Activated CD8-positive, alpha-beta T cell treated with anti-CD3 and anti-CD28 coated beads for 36 hours (primary cell): ENCODE data around the gene MCMBP. TPM values are rescaled to one million over a fixed set of nuclear protein-coding genes. Genes with fewer than 3 reads are reported as not detected.
"Not testable (repeated sequence)": the region's sequence is repeated elsewhere in the genome, so short reads cannot be mapped to it uniquely, and the experiment has no call there.

ENCODE experiments used
- ATAC-seq: fragments of 200-7000 bp; cut with Tn5 transposase; one replicate; pipeline ENCODE4 v1.10.0; 2021; ENCODE audit warnings: mild to moderate bottlenecking, moderate library complexity
- CTCF ChIA-PET: fragments of 350-600 bp; sonication (Branson Sonifier 250); formaldehyde crosslinking; loops from one replicate; lab custom pipeline; 2021; ENCODE audit warnings: antibody characterized with exemption; lab: Charles Lee
- POLR2A ChIA-PET: fragments of 350-600 bp; sonication (Branson Sonifier 250); formaldehyde crosslinking; loops from one replicate; lab custom pipeline; 2021; ENCODE audit warnings: antibody characterized with exemption; lab: Charles Lee
- DNase-seq: peaks from one replicate; pipeline ENCODE4 v3.0.0-alpha.2; 2020
- H3K27ac Mint-ChIP-seq: one replicate; pipeline ENCODE4 v1.8.0; 2021; ENCODE audit warnings: mild to moderate bottlenecking, mixed read lengths
- H3K27me3 Mint-ChIP-seq: one replicate; pipeline ENCODE4 v1.8.0; 2021; ENCODE audit warnings: mixed read lengths
- H3K36me3 Mint-ChIP-seq: one replicate; pipeline ENCODE4 v1.8.0; 2021; ENCODE audit warnings: low read depth, mixed read lengths
- H3K4me1 Mint-ChIP-seq: one replicate; pipeline ENCODE4 v1.8.0; 2021; ENCODE audit warnings: low read depth, mixed read lengths
- H3K4me3 Mint-ChIP-seq: one replicate; pipeline ENCODE4 v1.8.0; 2021; ENCODE audit warnings: mild to moderate bottlenecking, moderate library complexity, mixed read lengths
- H3K9me3 Mint-ChIP-seq: one replicate; pipeline ENCODE4 v1.8.0; 2021; ENCODE audit warnings: mixed read lengths
- intact Hi-C: fragments of 100-400 bp; cut with micrococcal nuclease; formaldehyde crosslinking; loops from one replicate; pipeline ENCODE4 v1.10.0; 2022
- total RNA-seq, 2 experiments: library from RNA; stranded (reverse); gene quantifications; one replicate each; pipeline ENCODE4 v1.2.3, GENCODE V29; 2021
- TF ChIP-seq, protein P1 (sequence below): fragments of 200-600 bp; IDR thresholded peaks from one replicate; pipeline ENCODE4 v1.8.0; 2022; ENCODE audit warnings: antibody characterized with exemption, mild to moderate bottlenecking

MCMBP gene
- total RNA-seq, 2 experiments from 2014 or later = 86.2 to 90.5 TPM

DNA sequence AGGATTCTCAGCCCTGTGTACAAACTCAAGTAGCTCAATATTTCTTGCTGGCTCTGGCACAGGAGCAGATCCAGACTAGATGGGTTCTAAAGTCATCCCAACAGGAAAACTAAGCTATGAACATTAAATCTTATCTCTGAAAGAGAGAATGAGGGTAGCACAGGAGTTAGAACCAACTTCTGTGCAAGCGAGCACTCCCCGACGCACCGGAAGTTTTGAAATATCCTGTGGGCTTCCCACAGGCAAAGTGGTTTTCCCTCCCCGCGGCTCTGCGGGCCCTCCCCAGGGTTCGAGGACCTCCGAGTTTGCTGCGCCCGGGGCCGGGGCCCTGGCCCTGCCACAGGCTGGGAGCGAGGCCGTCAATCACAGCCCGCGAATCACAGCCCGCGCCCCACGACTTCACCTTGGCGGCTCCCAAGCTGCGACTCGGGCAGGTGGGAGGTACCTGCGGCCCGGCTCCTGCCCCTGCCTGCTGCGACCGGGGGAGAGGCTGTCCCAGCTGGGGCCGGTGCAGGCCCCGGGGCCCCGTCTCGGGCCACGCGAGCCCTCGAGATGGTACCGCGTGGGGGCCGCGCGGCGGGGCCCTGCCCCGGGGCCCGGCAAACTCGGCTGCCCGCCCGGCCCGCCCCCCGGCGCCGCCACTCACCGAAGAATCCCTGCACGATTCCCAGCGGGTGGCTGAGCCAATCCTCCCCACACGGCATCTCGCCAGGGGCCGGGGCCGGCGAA lies 598 bp downstream of the MCMBP start:
- CTCF ChIA-PET = interaction anchor here (0.6 to 5.4 kb wide), 9 partner anchors 8 to 216 kb away, joined by 3 to 69 read pairs (median 3); partner anchors contain the start of gene SEC23IP
- Mint-ChIP-seq H3K4me3 (peak overlapping the region; percentile 94), H3K9me3 (no peaks in the 10 kb centered on the region), H3K4me1 (peaks cover 40% of the 10 kb centered on the region), H3K36me3 (peaks cover 17% of the 10 kb centered on the region), H3K27me3 (no peaks in the 10 kb centered on the region), H3K27ac (peak overlapping the region; percentile 89)
- DNase-seq (peak; percentile 65), ATAC-seq (peak; percentile 31)
- TF ChIP-seq, protein P1, sequence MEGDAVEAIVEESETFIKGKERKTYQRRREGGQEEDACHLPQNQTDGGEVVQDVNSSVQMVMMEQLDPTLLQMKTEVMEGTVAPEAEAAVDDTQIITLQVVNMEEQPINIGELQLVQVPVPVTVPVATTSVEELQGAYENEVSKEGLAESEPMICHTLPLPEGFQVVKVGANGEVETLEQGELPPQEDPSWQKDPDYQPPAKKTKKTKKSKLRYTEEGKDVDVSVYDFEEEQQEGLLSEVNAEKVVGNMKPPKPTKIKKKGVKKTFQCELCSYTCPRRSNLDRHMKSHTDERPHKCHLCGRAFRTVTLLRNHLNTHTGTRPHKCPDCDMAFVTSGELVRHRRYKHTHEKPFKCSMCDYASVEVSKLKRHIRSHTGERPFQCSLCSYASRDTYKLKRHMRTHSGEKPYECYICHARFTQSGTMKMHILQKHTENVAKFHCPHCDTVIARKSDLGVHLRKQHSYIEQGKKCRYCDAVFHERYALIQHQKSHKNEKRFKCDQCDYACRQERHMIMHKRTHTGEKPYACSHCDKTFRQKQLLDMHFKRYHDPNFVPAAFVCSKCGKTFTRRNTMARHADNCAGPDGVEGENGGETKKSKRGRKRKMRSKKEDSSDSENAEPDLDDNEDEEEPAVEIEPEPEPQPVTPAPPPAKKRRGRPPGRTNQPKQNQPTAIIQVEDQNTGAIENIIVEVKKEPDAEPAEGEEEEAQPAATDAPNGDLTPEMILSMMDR = no peak
- intact Hi-C loops = loop anchor here (2.0 kb wide), 1 partner anchor 21 kb away; the partner anchor contains the start of gene SEC23IP
- POLR2A ChIA-PET = interaction anchor here (0.7 to 3.1 kb wide), 22 partner anchors 10 to 221 kb away, joined by 3 to 38 read pairs (median 6); partner anchors contain the start of genes BAG3 and SEC23IP

DNA sequence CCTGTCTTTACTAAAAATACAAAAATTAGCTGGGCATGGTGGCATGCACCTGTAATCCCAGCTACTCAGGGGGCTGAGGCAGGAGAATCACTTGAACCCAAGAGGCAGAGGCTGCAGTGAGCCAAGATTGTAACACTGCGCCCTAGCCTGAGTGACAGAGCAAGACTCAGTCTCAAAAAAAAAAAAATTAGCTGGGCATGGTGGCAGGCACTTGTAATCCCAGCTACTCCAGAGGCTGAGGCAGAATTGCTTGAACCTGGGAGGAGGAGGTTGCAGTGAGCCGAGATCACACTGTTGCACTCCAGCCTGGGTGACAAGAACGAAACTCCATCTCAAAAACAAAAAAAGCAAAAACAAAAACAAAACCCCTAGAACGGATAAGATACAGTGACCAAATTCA lies 3.2 kb downstream of the MCMBP start:
- H3K27ac Mint-ChIP-seq, DNase-seq, H3K9me3 Mint-ChIP-seq, intact Hi-C loops, ATAC-seq, H3K27me3 Mint-ChIP-seq: not testable (repeated sequence)
- CTCF ChIA-PET = interaction anchor here (1.1 to 5.4 kb wide), 2 partner anchors 9 to 106 kb away, joined by 4 to 69 read pairs; no protein-coding TSS in a partner anchor
- peaks cover 36% of the 10 kb centered on the region for H3K36me3 Mint-ChIP-seq
- peak overlapping the region; percentile 4 for H3K4me3 Mint-ChIP-seq
- POLR2A ChIA-PET = interaction anchor here (0.8 to 1.1 kb wide), 2 partner anchors 10 to 23 kb away, joined by 3 to 6 read pairs; partner anchors contain the start of gene SEC23IP
- peaks cover 55% of the 10 kb centered on the region for H3K4me1 Mint-ChIP-seq

DNA sequence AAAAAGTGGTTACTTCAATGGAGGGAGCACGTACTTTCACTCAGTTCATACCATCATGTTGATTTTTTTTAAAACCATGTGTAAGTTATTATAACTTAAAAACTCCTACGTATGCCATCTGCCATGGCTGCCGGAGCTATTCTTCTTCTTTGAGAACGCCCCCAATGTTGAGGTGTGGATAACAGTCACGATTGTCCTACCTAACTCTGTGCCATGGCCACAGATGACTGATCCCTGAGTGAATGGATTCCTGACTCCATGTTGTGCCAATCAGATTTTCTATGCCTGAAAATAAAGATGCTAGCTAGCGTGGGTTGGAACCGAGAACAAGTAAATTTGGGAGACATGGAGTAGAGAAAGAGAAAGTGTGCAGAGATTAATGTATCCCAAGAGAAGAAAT lies 5.3 kb downstream of the MCMBP start:
- intact Hi-C loops = no loop called here
- peaks cover 58% of the 10 kb centered on the region for H3K4me1 Mint-ChIP-seq
- H3K27ac Mint-ChIP-seq = no peak overlapping the region

DNA sequence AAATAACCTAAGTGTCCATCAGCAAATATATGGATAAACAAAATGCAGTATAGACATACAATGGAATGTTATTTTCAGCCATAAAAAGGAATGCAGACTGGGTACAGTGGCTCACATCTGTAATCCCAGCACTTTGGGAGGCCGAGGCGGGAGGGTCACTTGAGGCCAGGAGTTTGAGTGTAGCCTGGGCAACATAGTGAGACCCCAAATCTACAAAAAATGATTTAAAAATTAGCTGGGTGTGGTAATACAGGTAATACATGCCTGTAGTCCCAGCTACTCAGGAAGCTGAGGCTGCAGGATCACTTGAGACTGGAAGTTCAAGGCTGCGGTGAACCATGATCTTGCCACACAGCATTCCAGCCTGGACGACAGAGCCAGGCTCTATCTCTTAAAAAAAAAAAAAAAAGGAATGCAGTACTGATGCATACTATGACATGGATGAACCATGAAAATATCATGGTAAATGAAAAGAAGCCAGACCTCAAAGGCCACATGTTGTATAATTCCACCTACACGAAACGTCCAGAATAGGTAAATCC lies 6.9 kb downstream of the MCMBP start:
- intact Hi-C loops = no loop called here
- CTCF ChIA-PET = interaction anchor here (1.9 to 2.3 kb wide), 2 partner anchors 115 to 179 kb away, joined by 5 to 11 read pairs; no protein-coding TSS in a partner anchor
- no peaks in the 10 kb centered on the region for H3K27me3 Mint-ChIP-seq
- H3K27ac Mint-ChIP-seq = no peak overlapping the region
- peaks cover 64% of the 10 kb centered on the region for H3K4me1 Mint-ChIP-seq
- H3K36me3 Mint-ChIP-seq = peaks cover 38% of the 10 kb centered on the region
- ATAC-seq (no peak), DNase-seq (no peak)
- TF ChIP-seq, protein P1 = no peak
- H3K4me3 Mint-ChIP-seq = no peak overlapping the region
- H3K9me3 Mint-ChIP-seq = peaks cover 7% of the 10 kb centered on the region
- POLR2A ChIA-PET = no interaction called here

More for the DNA sequence above, 5.3 kb downstream of the MCMBP start:
- TF ChIP-seq, protein P1 = no peak
- no peaks in the 10 kb centered on the region for H3K27me3 Mint-ChIP-seq
- ChIA-PET POLR2A (interaction anchor here (1.3 kb wide), 1 partner anchor 122 kb away, joined by 3 read pairs; no protein-coding TSS in a partner anchor), CTCF (interaction anchor here (0.9 to 1.3 kb wide), 2 partner anchors 8 to 36 kb away, joined by 3 to 13 read pairs; no protein-coding TSS in a partner anchor)
- peaks cover 42% of the 10 kb centered on the region for H3K36me3 Mint-ChIP-seq
- H3K4me3 Mint-ChIP-seq = no peak overlapping the region
- DNase-seq = no peak
- H3K9me3 Mint-ChIP-seq = peaks cover 7% of the 10 kb centered on the region
- no peak for ATAC-seq

DNA sequence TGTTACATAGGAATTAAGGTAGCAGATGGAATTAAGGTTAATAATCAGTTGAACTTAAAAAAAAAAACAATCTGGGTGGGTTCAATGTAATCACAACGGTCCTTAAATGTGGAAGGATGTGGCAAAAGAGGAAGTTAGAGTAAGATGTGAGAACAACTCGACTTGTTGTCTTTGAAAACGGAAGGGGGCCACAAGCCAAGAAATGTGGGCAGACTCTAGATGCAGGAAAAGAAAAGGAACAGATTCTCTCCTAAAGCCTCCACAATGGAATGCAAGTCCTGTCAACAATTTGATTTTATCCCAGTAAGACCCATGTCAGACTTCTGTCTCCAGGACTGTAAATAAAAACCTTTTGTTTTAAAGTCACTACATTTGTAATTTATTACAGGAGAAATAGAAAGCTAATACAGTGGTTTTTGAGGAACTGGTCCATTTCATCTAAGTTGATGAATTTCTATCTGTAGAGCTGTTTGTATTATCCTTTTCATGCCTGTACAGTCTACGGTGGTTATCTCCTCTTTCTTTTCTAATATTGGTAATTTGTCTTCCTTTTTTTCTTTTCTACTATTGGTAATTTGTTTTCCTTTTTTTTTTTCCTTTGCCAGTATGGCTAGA lies 8.6 kb downstream of the MCMBP start:
- TF ChIP-seq, protein P1 = no peak
- Mint-ChIP-seq H3K27ac (no peak overlapping the region), H3K27me3 (no peaks in the 10 kb centered on the region), H3K4me1 (peaks cover 65% of the 10 kb centered on the region), H3K36me3 (peaks cover 39% of the 10 kb centered on the region), H3K4me3 (no peak overlapping the region), H3K9me3 (peaks cover 7% of the 10 kb centered on the region)
- ChIA-PET POLR2A (no interaction called here), CTCF (interaction anchor here (1.9 to 2.7 kb wide), 3 partner anchors 8 to 178 kb away, joined by 5 to 11 read pairs (median 10); partner anchors contain the start of gene MCMBP)
- no peak for DNase-seq
- ATAC-seq = no peak
- intact Hi-C loops = loop anchor here (5.0 kb wide), 1 partner anchor 112 kb away; no protein-coding TSS in a partner anchor
